Stimulated activated CD8-positive, alpha-beta memory T cell treated with anti-CD3 and anti-CD28 coated beads, Interleukin-7, amount 100 ng/mL, for 48 hours (primary cell): Measurements from ENCODE around the gene NLE1.
"Not testable (repeated sequence)": the region's sequence is repeated elsewhere in the genome, so short reads cannot be mapped to it uniquely, and the experiment has no call there.

Source experiments
- DNase-seq, 2 donors: peaks; one replicate each; pipeline ENCODE4 v3.0.0-alpha.2; 2020; ENCODE audit warnings: low read depth in 1 of 2; ENCODE audit errors: extremely low read depth in 1 of 2

Gene NLE1

DNA sequence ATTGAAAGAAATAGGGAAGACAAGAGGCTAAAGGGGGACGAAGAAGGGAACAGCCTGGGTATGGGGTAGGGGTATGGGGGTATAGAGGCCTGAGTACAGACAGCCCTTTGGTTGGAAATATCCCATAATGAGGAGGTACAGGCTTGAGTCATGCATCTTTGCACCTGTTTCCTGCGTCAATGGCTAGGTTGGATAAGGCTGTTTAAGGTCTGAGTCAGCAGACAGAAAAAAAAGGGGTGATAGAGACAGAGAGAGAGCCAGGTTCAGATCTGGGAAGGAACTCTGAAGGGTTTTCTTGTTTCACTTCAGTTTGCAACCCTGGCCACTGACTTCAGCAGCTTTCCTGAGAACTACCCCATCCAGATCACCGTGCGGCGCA, 12.1 kb downstream of the NLE1 start:
- DNase-seq: no peak

DNA sequence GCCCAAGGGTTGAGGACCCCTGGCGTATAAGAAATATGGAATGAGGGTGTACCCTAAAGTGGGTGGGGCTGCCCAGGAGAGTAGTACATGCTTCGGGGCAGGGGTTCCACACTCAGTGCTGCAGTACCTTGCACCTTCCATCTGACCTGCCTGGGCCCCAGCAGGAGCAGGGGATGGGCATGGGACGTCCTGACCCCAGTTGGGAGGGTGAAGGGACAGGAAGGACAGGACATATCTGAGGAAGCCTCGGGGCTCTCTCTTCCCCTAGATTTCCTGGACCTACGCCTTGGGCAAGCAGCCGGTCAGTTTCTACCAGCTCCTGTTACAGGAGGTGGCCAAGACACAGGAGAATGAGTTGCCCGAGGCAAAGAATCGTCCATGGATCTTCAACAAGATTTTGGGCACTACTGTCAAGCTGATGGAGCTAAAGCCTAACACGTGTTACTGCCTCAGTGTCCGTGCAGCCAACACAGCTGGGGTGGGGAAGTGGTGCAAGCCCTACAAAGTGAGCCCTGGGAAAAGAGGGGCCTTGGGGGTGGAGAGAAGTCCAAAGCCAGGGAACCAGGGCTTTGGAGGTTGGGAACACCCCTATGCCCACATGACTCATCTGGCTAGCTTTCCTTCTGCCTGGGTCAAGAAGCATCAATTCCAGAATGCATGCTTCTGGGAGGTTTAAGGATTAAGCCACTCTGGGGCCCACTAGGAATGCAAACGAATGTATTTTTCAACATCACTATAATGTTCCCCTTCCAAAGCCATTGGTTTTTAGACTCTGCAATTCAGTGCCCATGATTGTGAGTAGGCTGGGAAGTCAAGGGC, 12.7 kb downstream of the NLE1 start:
- no peak for DNase-seq

DNA sequence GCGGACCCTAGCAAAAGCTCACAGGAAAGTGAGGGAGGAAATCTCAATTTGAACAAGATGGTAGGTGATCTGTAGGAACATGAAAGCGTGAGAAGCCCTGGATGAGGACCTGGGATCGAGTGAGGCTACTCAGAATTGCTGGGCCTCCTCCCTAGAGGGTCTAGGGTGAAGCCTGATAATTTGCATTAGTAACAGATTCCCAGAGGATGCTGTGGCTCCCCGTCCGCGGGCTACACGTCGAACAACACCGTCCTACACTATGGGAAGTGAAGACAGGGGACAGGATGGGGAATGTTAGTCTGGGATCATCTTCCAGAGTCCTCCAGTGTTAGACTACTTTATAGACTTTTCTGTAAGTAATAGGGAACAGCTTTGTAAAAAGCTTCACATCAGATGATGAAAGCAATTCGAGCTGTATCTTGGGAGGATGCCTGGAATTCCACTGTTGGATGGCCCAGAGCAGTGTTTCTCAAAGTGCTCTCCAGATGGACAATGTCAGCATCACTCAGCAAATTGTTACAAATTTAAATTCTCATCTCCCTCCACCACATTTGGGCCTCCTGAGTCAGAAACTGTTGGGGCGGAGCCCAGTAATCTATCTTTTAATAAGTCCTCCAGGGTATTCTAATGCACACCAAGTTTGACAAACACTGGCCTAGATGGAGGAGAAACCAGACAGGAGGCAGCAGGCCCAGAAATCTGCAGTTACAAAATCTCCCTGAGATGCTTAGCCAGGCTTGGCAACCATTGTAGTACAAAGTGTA, 14.2 kb downstream of the NLE1 start:
- DNase-seq: no peak

- no peak for DNase-seq
Measured at GRCh38 chr17:35121315-35121714, 20.8 kb downstream of the NLE1 start, which contains the start of gene FNDC8. Gene FNDC8 (plus strand): TSS chr17:35121615. CDS start chr17:35121694, 79 bp downstream.

DNA sequence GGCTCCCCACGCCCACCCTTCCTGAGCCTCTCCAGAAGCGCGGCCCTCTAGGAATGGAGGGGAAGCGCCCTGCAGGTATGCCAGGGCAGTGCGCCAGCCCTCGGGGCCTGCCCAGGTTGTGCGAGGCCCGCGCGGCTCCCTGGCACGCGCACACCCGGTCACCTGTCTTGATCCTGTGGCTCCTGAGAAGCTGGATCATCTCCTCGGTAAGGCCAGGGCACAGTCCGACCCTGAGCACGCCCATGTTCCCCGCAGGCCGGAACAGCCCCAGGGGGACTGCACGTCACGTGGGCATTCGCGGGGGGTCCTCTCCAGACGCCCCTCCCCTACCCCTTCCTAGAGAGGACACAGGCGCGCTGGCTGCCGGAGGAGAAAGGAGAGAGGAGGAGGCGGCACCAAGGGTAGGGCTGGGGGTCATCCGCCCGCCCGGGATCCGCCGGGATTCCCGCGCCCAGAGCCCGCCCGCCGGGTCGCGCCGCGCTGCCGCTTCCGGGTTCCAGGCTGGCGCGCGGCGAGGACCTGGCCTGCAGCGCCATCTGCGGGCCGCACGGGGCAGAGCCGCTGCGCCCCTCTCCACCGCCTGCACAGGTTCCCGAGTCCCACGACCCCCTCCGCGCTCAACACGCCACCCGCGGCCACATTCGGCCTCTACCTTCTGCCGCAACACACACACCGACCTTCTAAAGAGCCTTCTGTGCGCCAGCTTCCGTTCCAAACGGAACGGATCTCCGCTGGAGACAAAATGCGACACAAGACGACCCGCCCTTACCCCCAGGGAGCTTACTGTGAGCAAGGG, 22.5 kb downstream of the NLE1 start, which contains the start of gene RAD51D:
Gene RAD51D, minus strand, starts transcription at position 491 of the 796 bp plus-strand sequence. Its CDS starts 247 bp downstream, at position 244.
- DNase-seq: peak; percentile 61 to 63

DNA sequence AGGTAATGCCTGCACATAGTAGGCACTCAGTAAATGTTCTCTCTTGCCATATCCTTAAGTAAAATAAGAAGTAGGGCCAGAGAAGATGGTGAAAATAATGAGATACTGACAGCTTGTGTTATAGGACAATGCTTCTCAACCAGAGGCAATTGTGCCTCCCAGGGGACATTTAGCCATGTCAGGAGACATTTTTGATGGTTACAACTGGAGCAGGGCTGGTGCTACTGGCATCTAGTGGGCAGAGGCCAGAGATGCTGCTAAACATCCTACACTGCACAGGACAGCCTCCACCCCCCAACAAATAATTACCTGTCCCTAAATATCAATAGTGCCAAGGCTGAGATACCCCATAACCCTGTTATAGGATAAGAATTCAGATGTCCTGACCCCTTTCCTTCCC, 24.1 kb downstream of the NLE1 start:
- no peak for DNase-seq

DNA sequence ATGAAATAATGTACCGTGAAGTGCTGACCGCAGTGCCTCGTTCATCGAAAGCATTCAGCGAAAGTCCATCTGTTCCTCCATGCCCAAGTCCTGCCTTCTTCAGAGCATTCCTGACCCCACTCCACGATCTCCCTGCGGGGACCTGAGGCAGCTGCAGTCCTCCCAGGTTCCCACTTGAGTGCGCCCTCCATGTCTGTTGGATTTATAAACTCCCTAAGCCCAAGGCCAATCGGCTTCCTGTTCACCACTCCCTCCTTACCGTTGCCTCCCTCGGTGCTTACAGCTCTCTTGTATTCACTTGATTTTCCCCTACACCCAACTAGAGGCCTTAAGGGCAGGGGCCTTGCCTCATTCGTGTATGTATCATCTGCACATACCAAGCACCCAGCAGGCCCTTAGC, 25.3 kb downstream of the NLE1 start:
- DNase-seq: no peak

- not testable (repeated sequence) for DNase-seq
Measured at GRCh38 chr17:35110791-35111190, 31.3 kb downstream of the NLE1 start.

DNA sequence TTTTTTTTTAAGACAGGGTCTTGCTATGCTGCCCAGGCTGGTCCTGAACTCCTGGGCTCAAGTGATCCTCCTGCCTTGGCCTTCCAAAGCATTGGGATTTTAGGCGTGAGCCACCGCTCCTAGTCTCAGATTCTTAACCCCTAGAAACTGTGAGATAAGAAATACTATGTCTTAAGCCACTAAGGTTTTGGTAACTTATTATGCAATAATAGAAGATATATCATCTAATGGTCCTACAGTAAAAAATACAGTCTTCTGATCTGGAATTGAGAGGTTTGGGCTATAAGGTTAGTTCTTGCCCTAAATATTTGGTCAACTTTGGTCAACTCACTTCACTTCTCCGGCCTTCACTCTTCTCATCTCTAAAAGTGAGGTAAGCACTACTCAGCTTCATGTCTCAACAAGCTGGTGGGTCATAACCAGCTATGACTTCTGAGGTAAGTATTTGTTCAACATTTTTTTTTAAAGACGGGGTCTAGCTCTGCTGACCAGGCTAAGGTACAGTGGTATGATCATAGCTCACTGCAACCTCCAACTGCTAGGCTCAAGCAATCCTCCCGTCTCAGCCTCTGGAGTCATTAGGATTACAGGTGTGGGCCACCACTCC, 37.2 kb downstream of the NLE1 start:
- DNase-seq: no peak

- no peak for DNase-seq
Measured at GRCh38 chr17:35103271-35103670, 38.8 kb downstream of the NLE1 start.

GRCh38 chr17:35101725-35102124, 40.4 kb downstream of the NLE1 start:
- DNase-seq: no peak

GRCh38 chr17:35101036-35101435, 41.1 kb downstream of the NLE1 start:
- DNase-seq: no peak

- no peak for DNase-seq
Measured at GRCh38 chr17:35099908-35100307, 42.2 kb downstream of the NLE1 start.

GRCh38 chr17:35097776-35098175, 44.3 kb downstream of the NLE1 start:
- DNase-seq: no peak

DNA sequence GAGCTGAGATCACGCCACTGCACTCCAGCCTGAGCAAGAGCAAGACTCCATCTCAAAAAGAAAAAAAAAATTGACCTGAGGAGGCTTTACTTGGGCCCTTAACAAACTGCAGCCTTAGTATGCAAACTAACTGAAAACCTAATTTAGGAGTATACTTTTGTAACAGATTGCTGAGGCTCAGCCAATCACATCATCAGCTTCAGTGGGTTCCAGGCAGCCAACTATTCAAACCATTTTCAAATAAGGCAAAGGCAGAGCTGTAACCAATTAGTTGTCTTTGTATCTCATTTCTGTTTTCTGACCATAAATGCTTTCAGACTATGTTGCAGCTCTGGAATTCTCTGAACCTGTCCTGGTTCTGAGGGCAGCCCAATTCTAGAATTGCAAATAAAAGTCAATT, 46.4 kb downstream of the NLE1 start:
- DNase-seq: no peak

DNA sequence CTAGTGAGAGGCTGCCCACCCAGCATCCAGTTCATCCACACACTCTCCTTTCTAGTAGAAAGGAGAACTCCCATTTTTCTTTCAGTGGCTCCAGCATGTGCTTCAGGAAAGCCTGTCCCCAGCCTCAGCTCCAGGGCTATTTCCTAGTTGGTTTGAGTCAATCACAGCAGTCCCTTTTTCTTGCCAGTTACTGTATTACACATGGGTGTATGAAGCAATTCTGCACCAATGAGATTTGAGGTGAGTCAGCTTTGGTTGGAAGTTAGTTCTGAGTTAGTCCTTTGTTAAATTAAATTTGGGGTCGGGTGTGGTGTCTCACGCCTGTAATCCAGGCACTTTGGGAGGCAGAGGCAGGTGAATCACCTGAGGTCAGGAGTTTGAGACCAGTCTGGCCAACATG, 47.2 kb downstream of the NLE1 start:
- no peak for DNase-seq

- DNase-seq: not testable (repeated sequence)
Measured at GRCh38 chr17:35090707-35091106, 51.4 kb downstream of the NLE1 start.

DNA sequence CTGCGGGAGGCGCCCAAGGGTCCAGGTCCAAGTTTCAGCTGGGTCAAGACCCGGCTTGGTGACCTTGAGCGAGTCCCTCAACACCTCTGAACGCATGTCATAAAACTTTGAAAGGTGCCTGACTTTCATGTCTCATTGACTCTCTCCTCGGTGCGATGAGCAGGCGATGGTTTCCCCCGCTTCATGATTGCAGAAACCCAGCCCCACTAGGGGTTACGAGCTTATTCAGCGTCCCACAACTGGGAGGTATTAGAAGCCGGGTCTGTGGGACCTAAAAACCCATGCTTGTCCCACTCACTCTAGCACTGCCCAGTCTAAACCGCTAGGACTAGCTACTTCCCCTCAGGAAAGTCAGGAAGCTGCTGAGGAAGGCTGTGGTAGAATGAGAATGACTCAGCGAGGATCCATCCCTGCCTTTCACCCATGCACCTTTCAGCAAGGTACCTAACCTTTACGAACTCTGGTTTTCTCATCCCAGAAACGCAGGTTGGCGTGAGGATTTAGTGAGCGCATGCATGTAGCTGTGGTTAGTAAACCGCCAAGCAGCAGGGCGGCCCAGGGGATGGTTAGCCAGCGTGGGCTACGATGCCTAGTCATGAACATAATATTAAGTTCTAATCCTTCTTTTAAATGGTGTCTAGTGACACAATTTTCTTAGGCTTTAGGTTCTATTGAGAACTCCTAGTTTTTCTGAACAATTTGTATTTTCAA, 52.4 kb downstream of the NLE1 start:
- peak; percentile 19 to 46 for DNase-seq

DNA sequence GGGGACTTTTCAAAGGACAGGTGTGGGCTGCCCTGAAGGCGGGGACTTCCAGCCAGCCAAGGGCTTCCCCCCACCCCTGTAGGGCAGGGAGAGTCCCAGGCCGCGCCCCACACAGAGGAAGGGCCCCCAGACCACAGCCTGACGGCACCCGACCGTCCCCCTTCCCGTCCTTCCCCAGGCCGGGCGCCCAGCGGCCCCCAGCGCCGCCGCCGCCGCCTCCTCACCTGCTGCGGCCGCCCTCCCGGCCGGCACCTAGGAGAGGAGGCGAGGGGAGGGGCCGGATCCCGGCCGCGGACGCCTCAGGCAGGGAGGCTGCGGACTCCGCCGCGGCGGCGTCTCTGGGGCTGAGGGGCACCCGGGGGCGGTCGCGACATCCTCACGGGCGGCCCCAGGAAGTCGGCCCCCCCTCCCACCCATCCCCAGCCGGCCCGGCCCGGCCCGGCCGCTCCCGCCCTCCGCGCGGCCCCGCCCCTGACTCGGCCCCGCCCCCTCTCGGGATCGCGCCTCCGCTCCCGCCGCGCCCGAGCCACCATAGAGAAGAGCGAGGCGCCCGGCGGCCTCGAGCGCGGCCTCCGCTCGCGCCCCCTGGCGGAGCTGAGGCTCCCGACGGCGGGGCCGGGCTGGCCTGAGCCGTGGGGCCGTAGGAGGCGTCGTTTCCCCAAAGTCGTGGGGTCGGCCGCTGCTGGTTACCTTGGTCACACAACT, 53.1 kb downstream of the NLE1 start:
- DNase-seq: peak; percentile 80 to 81
